Measurements from ENCODE around the gene ELFN1.
"Not testable (repeated sequence)": the region's sequence is repeated elsewhere in the genome, so short reads cannot be mapped to it uniquely, and the experiment has no call there.

The ELFN1 gene

GRCh38 chr7:1761097-1761496, 91.0 kb downstream of the ELFN1 start:
- DNase-seq: no peak

GRCh38 chr7:1761774-1762173, 91.7 kb downstream of the ELFN1 start:
- no peak for DNase-seq

- no peak for DNase-seq
Observed at GRCh38 chr7:1762238-1762945, 92.3 kb downstream of the ELFN1 start.

- DNase-seq: no peak
Observed at GRCh38 chr7:1763033-1763432, 93.0 kb downstream of the ELFN1 start.

- not testable (repeated sequence) for DNase-seq
Observed at GRCh38 chr7:1763911-1764310, 93.8 kb downstream of the ELFN1 start.

- no peak for DNase-seq
Observed at GRCh38 chr7:1765336-1765735, 95.3 kb downstream of the ELFN1 start.

GRCh38 chr7:1767524-1767923, 97.4 kb downstream of the ELFN1 start:
- DNase-seq: peak; percentile 9

- DNase-seq: no peak
Observed at GRCh38 chr7:1768832-1769231, 98.8 kb downstream of the ELFN1 start.

- DNase-seq: no peak
Observed at GRCh38 chr7:1769286-1770200, 99.5 kb downstream of the ELFN1 start.

- no peak for DNase-seq
Observed at GRCh38 chr7:1770331-1770730, 100.3 kb downstream of the ELFN1 start.

- no peak for DNase-seq
Observed at GRCh38 chr7:1775389-1775788, 105.3 kb downstream of the ELFN1 start.

GRCh38 chr7:1777122-1777521, 107.0 kb downstream of the ELFN1 start:
- DNase-seq: no peak

GRCh38 chr7:1779445-1779844, 109.4 kb downstream of the ELFN1 start:
- no peak for DNase-seq

GRCh38 chr7:1781369-1781768, 111.3 kb downstream of the ELFN1 start:
- no peak for DNase-seq

- no peak for DNase-seq
Observed at GRCh38 chr7:1785839-1786238, 115.8 kb downstream of the ELFN1 start.

- no peak for DNase-seq
Observed at GRCh38 chr7:1787241-1787640, 117.2 kb downstream of the ELFN1 start.

GRCh38 chr7:1787681-1788235, 117.7 kb downstream of the ELFN1 start:
- DNase-seq: no peak

GRCh38 chr7:1794888-1795542, 124.9 kb downstream of the ELFN1 start:
- peak; percentile 21 for DNase-seq

Measured in fibroblast of skin of back (primary cell).